HG03354 (cell line): ENCODE results near the gene CD82.
A peak's percentile ranks its signal among the peaks of the same experiment; 100 is the strongest.

Source experiments
- ATAC-seq: cut with Tn5 transposase; IDR thresholded peaks from one replicate; pipeline ENCODE4 v1.9.1; 2021; ENCODE audit warnings: mild to moderate bottlenecking; ENCODE audit not compliant: unreplicated experiment, poor library complexity, severe bottlenecking

Gene CD82

GRCh38 chr11:44573333-44573732 is 7.9 kb downstream of the CD82 start:
- no peak for ATAC-seq

- ATAC-seq, result peak; percentile 41
These were observed 9.3 kb downstream of the CD82 start for GRCh38 chr11:44574610-44575287.

GRCh38 chr11:44575288-44575672 is 9.8 kb downstream of the CD82 start:
- peak; percentile 20 for ATAC-seq

- no peak for ATAC-seq
These were observed 10.5 kb downstream of the CD82 start for GRCh38 chr11:44575962-44576361.

GRCh38 chr11:44576656-44577055 is 11.2 kb downstream of the CD82 start:
- ATAC-seq, result no peak

- no peak for ATAC-seq
These were observed 11.9 kb downstream of the CD82 start for GRCh38 chr11:44577231-44577830.

- ATAC-seq, result no peak
These were observed 12.8 kb downstream of the CD82 start for GRCh38 chr11:44578279-44578678.

- no peak for ATAC-seq
These were observed 13.9 kb downstream of the CD82 start for GRCh38 chr11:44579302-44579761.

GRCh38 chr11:44580701-44581100 is 15.2 kb downstream of the CD82 start:
- no peak for ATAC-seq

- ATAC-seq, result no peak
These were observed 15.8 kb downstream of the CD82 start for GRCh38 chr11:44581246-44581645.

- ATAC-seq, result no peak
These were observed 17.3 kb downstream of the CD82 start for GRCh38 chr11:44582641-44583352.

GRCh38 chr11:44583353-44583669 is 17.8 kb downstream of the CD82 start:
- ATAC-seq, result no peak

GRCh38 chr11:44585421-44585820 is 20.0 kb downstream of the CD82 start:
- ATAC-seq, result no peak

GRCh38 chr11:44589301-44589700 is 23.8 kb downstream of the CD82 start:
- ATAC-seq, result no peak

- no peak for ATAC-seq
These were observed 25.3 kb downstream of the CD82 start for GRCh38 chr11:44590769-44591168.

GRCh38 chr11:44591557-44591956 is 26.1 kb downstream of the CD82 start:
- ATAC-seq, result no peak

- ATAC-seq, result no peak
These were observed 26.9 kb downstream of the CD82 start for GRCh38 chr11:44592125-44592940.

GRCh38 chr11:44593251-44593650 is 27.8 kb downstream of the CD82 start:
- ATAC-seq, result no peak

- no peak for ATAC-seq
These were observed 29.5 kb downstream of the CD82 start for GRCh38 chr11:44595006-44595405.

GRCh38 chr11:44595964-44596381 is 30.5 kb downstream of the CD82 start:
- ATAC-seq, result no peak
